Mesothelial cell of epicardium (in vitro differentiated cells): ENCODE measurements around the gene CFAP45. TPM values are rescaled to one million over a fixed set of nuclear protein-coding genes. Genes with fewer than 3 reads are reported as not detected.

Source experiments
- DNase-seq, 2 experiments: peaks; one replicate each; pipeline ENCODE4 v3.0.0; 2021; ENCODE audit warnings: low spot score in 2 of 2; ENCODE audit not compliant: unreplicated experiment in 2 of 2
- H3K27ac Mint-ChIP-seq: 2 replicates; pipeline ENCODE4 v1.8.0; 2021; ENCODE audit warnings: mixed read lengths
- H3K27me3 Mint-ChIP-seq: 2 replicates; pipeline ENCODE4 v1.8.0; 2021; ENCODE audit warnings: low read depth, mixed read lengths
- H3K36me3 Mint-ChIP-seq: 2 replicates; pipeline ENCODE4 v1.8.0; 2021; ENCODE audit warnings: mixed read lengths
- H3K4me1 Mint-ChIP-seq: 2 replicates; pipeline ENCODE4 v1.8.0; 2021; ENCODE audit warnings: mixed read lengths
- H3K4me3 Mint-ChIP-seq: 2 replicates; pipeline ENCODE4 v1.8.0; 2021; ENCODE audit warnings: mild to moderate bottlenecking, moderate library complexity, mixed read lengths
- H3K9me3 Mint-ChIP-seq: 2 replicates; pipeline ENCODE4 v1.8.0; 2021; ENCODE audit warnings: mixed read lengths
- CTCF ChIP-seq: fragments of 200-600 bp; sonication (generic); IDR thresholded peaks from one replicate; pipeline ENCODE4 v1.5.0; 2021; ENCODE audit warnings: antibody characterized with exemption; ENCODE audit not compliant: unreplicated experiment
- total RNA-seq: library from RNA; stranded (reverse); gene quantifications from 3 replicates; pipeline ENCODE4 v1.2.1, GENCODE V29; 2021

CFAP45 gene
- total RNA-seq, 1 donor from 2014 or later, result 0.20 TPM

GRCh38 chr1:159933347-159933746 lies 33.4 kb upstream of the CFAP45 start:
- H3K4me3 Mint-ChIP-seq, result no peak overlapping the region
- no peaks in the 10 kb centered on the region for H3K27me3 Mint-ChIP-seq
- H3K9me3 Mint-ChIP-seq, result no peaks in the 10 kb centered on the region
- no peak for DNase-seq
- H3K36me3 Mint-ChIP-seq, result peaks cover 25% of the 10 kb centered on the region
- H3K27ac Mint-ChIP-seq, result no peak overlapping the region
- peaks cover 18% of the 10 kb centered on the region for H3K4me1 Mint-ChIP-seq
- TF ChIP-seq CTCF, result no peak

- TF ChIP-seq CTCF, result no peak
- no peaks in the 10 kb centered on the region for H3K9me3 Mint-ChIP-seq
- no peak overlapping the region for H3K27ac Mint-ChIP-seq
- no peaks in the 10 kb centered on the region for H3K27me3 Mint-ChIP-seq
- peaks cover 12% of the 10 kb centered on the region for H3K4me1 Mint-ChIP-seq
- H3K4me3 Mint-ChIP-seq, result no peak overlapping the region
- peaks cover 25% of the 10 kb centered on the region for H3K36me3 Mint-ChIP-seq
- no peak for DNase-seq
Observed at GRCh38 chr1:159932296-159933285, 32.6 kb upstream of the CFAP45 start.

- H3K4me3 Mint-ChIP-seq, result no peak overlapping the region
- no peak for DNase-seq
- H3K9me3 Mint-ChIP-seq, result no peaks in the 10 kb centered on the region
- H3K27me3 Mint-ChIP-seq, result no peaks in the 10 kb centered on the region
- no peak overlapping the region for H3K27ac Mint-ChIP-seq
- no peak for TF ChIP-seq CTCF
- peaks cover 28% of the 10 kb centered on the region for H3K36me3 Mint-ChIP-seq
- peaks cover 5% of the 10 kb centered on the region for H3K4me1 Mint-ChIP-seq
Observed at GRCh38 chr1:159931795-159932173, 31.8 kb upstream of the CFAP45 start.

GRCh38 chr1:159931101-159931794 lies 31.3 kb upstream of the CFAP45 start:
- Mint-ChIP-seq H3K4me1 (peaks cover 6% of the 10 kb centered on the region), H3K27me3 (no peaks in the 10 kb centered on the region), H3K9me3 (no peaks in the 10 kb centered on the region), H3K4me3 (no peak overlapping the region), H3K36me3 (peaks cover 28% of the 10 kb centered on the region), H3K27ac (no peak overlapping the region)
- no peak for TF ChIP-seq CTCF
- no peak for DNase-seq

- H3K27me3 Mint-ChIP-seq, result no peaks in the 10 kb centered on the region
- H3K4me1 Mint-ChIP-seq, result peaks cover 13% of the 10 kb centered on the region
- TF ChIP-seq CTCF, result no peak
- peaks cover 28% of the 10 kb centered on the region for H3K36me3 Mint-ChIP-seq
- no peak for DNase-seq
- H3K27ac Mint-ChIP-seq, result no peak overlapping the region
- no peak overlapping the region for H3K4me3 Mint-ChIP-seq
- no peaks in the 10 kb centered on the region for H3K9me3 Mint-ChIP-seq
Observed at GRCh38 chr1:159930634-159931033, 30.7 kb upstream of the CFAP45 start.
